ENCODE results near the gene MOB3A. TPM values are rescaled to one million over a fixed set of nuclear protein-coding genes. Genes with fewer than 3 reads are reported as not detected.

The MOB3A gene
- total and polyA plus RNA-seq, 9 of the 15 experiments (the other 6 are each of a cell fraction or from before 2014, with no cell fraction given): 1.1 to 24.1 (median 6.0) TPM

DNA sequence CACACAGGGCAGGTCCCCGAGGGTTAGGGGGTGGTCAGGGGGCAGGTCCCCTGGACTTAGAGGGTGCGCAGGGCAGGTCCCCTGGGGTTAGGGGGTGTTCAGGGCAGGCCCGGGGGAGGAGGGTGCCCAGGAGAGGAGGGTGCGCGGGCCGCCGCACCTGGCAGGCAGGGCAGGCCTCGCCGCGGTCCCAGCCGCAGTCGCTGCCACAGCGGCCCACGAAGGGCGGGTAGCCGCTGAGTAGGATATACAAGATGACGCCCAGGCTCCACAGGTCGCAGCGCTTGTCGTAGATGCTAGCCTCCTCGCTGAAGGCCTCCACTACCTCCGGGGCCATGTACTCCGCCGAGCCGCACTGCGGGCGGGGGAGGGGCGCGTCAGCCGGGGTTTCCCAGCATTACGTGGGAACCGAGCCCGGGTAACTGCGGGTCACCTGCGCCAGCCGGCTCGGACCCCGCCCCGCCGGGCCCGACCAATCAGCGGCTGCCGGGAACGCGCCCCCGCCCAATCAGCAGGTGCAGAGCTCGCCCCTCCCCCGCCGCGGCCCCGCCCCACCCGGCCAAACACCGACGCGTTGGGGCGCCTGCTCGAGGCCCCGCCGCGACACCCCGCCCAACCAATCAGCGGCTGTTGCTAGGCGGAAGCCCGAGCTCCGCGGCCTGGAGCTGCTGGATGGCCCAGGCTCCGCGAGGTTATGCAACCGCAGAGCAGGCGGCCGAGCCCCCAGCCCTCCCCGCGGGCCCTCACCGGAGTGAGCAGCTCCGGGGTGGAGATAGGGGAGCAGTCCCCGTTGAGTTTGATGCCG, 54.2 kb downstream of the MOB3A start (continued):
- TF ChIP-seq, protein P1, sequence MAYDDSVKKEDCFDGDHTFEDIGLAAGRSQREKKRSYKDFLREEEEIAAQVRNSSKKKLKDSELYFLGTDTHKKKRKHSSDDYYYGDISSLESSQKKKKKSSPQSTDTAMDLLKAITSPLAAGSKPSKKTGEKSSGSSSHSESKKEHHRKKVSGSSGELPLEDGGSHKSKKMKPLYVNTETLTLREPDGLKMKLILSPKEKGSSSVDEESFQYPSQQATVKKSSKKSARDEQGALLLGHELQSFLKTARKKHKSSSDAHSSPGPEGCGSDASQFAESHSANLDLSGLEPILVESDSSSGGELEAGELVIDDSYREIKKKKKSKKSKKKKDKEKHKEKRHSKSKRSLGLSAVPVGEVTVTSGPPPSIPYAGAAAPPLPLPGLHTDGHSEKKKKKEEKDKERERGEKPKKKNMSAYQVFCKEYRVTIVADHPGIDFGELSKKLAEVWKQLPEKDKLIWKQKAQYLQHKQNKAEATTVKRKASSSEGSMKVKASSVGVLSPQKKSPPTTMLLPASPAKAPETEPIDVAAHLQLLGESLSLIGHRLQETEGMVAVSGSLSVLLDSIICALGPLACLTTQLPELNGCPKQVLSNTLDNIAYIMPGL (CRISPR knock-in tag; IDR thresholded peaks at IDR 0.05): no peak
- TF ChIP-seq TSHZ1 (CRISPR knock-in tag; IDR thresholded peaks at IDR 0.05): no peak
- peak; percentile 99 for TF ChIP-seq CEBPB (tag; IDR thresholded peaks at IDR 0.05)
- TF ChIP-seq HNRNPLL (IDR thresholded peaks at IDR 0.05; ENCODE audit: low read depth, low read length, poor library complexity, severe bottlenecking): no peak
- TF ChIP-seq XRCC5 (IDR thresholded peaks at IDR 0.05; ENCODE audit: low read depth, low read length): no peak
- TF ChIP-seq, protein P2, sequence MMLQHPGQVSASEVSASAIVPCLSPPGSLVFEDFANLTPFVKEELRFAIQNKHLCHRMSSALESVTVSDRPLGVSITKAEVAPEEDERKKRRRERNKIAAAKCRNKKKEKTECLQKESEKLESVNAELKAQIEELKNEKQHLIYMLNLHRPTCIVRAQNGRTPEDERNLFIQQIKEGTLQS (IDR thresholded peaks at IDR 0.05): peak; percentile 82
- TF ChIP-seq, protein P2 (CRISPR knock-in tag; conservative IDR thresholded peaks at IDR 0.05): no peak
- TF ChIP-seq, protein P3, sequence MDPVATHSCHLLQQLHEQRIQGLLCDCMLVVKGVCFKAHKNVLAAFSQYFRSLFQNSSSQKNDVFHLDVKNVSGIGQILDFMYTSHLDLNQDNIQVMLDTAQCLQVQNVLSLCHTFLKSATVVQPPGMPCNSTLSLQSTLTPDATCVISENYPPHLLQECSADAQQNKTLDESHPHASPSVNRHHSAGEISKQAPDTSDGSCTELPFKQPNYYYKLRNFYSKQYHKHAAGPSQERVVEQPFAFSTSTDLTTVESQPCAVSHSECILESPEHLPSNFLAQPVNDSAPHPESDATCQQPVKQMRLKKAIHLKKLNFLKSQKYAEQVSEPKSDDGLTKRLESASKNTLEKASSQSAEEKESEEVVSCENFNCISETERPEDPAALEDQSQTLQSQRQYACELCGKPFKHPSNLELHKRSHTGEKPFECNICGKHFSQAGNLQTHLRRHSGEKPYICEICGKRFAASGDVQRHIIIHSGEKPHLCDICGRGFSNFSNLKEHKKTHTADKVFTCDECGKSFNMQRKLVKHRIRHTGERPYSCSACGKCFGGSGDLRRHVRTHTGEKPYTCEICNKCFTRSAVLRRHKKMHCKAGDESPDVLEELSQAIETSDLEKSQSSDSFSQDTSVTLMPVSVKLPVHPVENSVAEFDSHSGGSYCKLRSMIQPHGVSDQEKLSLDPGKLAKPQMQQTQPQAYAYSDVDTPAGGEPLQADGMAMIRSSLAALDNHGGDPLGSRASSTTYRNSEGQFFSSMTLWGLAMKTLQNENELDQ (CRISPR knock-in tag; IDR thresholded peaks at IDR 0.05; ENCODE audit: borderline replicate concordance): no peak
- no peak for TF ChIP-seq PHF21A (IDR thresholded peaks at IDR 0.05; ENCODE audit: borderline replicate concordance, low read depth)
- no peak for TF ChIP-seq TARDBP (IDR thresholded peaks at IDR 0.05)
- TF ChIP-seq NR2C2 (CRISPR knock-in tag; IDR thresholded peaks at IDR 0.05): no peak
- peak; percentile 61 for TF ChIP-seq NR2C2 (tag; IDR thresholded peaks at IDR 0.05)
- peak; percentile 24; the same call in 1 of the 2 replicates for TF ChIP-seq ELF4 (CRISPR knock-in tag; IDR thresholded peaks at IDR 0.05)
- no peak for TF ChIP-seq ZNF77 (CRISPR knock-in tag; IDR thresholded peaks at IDR 0.05)
- no peak for TF ChIP-seq CTCFL (IDR thresholded peaks at IDR 0.05; ENCODE audit: borderline replicate concordance, insufficient read depth, low read depth, low read length, poor library complexity, severe bottlenecking)
- TF ChIP-seq BRD4 (IDR thresholded peaks at IDR 0.05): no peak
- TF ChIP-seq ZNF174 (CRISPR knock-in tag; IDR thresholded peaks at IDR 0.05): no peak

All from K562 (cell line).